Stimulated activated CD8-positive, alpha-beta memory T cell treated with anti-CD3 and anti-CD28 coated beads, Interleukin-2, amount 100 ng/mL, for 1 hour (primary cell): Measurements from ENCODE around the gene FAM20C.
"Not testable (repeated sequence)": the region's sequence is repeated elsewhere in the genome, so short reads cannot be mapped to it uniquely, and the experiment has no call there.

Experiments used
- DNase-seq, 2 donors: peaks; one replicate each; pipeline ENCODE4 v3.0.0-alpha.2; 2020; ENCODE audit warnings: low read depth in 2 of 2

The FAM20C gene

DNA sequence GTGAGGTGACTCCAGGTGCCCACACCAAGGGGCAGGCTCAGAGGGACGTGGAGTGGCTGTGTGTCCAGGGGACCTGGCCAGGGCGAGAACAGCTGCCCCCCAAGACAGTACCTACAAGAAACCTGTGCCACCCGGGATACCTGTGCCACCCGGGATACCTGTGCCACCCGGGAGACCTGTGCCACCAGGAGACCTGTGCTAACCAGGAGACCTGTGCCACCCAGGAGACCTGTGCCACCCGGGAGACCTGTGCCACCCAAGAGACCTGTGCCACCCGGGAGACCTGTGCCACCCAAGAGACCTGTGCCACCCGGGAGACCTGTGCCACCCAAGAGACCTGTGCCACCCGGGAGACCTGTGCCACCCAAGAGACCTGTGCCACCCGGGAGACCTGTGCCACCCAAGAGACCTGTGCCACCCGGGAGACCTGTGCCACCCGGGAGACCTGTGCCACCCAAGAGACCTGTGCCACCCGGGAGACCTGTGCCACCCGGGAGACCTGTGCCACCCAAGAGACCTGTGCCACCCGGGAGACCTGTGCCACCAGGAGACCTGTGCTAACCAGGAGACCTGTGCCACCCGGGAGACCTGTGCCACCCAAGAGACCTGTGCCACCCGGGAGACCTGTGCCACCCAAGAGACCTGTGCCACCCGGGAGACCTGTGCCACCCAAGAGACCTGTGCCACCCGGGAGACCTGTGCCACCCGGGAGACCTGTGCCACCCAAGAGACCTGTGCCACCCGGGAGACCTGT, 50.6 kb downstream of the FAM20C start:
- DNase-seq: not testable (repeated sequence)

DNA sequence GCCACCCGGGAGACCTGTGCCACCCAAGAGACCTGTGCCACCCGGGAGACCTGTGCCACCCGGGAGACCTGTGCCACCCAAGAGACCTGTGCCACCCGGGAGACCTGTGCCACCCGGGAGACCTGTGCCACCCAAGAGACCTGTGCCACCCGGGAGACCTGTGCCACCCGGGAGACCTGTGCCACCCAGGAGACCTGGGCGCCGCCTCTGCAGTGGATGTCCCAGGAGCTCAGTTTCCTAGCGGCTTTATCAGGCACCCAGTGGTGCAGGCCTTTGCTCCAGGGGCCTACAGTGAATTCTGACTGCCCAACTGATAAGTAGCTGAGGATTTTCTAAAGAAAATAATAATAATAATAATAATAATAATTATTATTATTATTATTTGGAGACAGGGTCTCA, 51.2 kb downstream of the FAM20C start:
- DNase-seq: not testable (repeated sequence)

DNA sequence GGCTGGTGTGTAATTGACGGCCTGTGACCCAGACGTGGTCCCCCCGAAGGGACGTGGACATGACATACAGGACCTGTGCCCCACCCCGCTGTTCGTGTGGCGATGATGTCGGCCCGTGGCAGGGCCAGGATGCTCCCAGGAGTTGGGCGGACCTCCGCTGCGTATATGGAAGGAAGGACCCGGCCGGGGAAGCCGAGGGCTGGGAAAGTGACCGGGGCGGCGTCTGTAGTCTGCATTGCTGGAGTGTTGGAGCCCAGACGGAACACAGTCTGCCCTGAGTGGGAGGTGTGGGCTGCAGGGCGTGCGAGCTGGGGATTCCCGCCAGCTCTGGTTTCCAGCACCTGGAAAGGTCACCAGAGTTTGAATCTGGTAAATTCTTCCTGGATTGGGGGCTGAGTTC, 52.6 kb downstream of the FAM20C start:
- no peak for DNase-seq

DNA sequence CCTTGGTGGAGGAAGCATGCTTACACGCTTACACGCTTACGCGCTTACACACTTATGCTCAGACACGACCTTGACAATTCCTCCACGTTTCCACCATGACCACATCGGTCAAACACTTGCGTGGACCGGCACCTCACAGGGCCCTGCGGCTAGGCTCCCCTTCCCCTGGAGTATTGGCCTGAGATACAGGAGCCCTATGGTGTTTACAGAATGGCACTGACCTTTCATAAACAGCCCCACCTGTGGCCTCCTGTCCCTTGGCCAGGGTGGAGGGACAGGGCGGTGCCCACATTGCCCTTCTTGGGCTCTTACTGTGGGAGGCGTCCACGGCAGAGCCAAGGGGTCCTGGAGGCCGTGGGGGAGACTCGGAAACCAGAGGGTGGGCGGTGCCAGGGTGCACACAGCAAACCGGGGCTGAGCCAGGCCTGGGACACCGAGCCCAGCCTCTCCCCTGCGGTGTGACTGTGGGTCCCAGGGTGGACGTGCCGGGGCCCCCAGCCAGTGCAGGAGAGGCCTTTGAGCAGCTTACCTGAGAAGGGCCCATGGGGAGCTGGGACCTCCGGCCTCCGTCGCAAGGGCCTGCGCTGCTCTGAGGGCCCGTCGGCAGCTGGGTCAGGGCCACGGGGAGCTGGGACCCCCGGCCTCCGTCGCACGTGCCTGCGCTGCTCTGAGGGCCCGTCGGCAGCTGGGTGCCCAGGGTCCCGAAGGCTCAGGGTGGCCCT, 53.4 kb downstream of the FAM20C start:
- DNase-seq: no peak

DNA sequence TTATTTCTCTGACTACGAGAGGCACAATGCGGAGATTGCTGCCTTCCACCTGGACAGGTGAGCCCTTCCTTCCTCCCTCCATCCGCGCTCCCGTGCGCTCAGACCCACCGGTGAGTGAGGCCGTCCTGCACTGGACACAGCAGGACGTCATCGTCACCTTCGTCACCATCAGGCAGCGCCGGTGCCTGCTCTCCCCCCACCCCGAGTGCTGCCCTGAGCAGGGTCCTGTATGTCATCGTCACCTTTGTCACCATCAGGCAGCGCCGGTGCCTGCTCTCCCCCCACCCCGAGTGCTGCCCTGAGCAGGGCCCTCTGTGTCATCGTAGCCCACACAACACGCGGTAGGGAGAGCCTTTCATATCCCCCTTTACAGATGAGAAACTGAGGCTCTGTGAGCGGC, 54.1 kb downstream of the FAM20C start:
- DNase-seq: no peak

DNA sequence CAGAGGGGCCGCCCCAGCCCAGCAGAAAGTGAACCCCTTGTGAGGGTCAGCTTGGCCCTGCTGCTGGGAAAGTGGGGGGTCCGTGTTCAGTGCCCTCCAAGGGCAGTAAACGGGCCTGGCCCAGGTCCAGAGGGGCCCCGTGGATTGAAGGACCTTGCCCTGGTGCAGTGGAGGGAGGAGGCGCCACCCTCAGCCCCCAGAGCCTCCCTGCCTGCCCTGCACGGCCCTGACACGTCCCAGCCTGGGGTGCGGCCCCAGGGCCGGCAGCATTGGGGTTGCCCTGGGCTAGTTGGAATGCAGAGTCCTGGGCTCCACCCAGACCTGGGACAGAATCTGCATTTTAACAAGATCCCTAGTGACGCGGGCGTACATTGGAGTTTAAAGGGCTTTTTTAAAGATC, 54.8 kb downstream of the FAM20C start:
- no peak for DNase-seq

DNA sequence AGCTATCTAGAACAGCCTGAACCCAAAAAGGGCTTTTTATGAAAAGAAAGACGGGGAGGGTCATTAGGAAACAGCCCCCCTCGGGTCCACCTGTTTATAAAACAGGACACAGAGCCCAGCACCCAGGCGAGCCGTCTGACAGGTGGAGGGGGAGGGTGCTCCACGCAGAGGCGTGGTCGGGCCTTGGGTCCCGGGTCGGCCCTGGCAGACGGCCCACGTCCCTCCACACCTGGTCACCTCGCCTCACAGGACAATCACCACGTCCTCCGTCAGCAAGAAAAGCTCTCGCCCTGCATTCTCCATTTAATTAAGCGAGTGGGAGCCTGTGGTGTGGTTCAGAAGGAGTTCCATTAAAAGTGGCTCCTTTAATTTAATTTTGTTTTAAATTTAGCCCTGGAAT, 55.3 kb downstream of the FAM20C start:
- no peak for DNase-seq

DNA sequence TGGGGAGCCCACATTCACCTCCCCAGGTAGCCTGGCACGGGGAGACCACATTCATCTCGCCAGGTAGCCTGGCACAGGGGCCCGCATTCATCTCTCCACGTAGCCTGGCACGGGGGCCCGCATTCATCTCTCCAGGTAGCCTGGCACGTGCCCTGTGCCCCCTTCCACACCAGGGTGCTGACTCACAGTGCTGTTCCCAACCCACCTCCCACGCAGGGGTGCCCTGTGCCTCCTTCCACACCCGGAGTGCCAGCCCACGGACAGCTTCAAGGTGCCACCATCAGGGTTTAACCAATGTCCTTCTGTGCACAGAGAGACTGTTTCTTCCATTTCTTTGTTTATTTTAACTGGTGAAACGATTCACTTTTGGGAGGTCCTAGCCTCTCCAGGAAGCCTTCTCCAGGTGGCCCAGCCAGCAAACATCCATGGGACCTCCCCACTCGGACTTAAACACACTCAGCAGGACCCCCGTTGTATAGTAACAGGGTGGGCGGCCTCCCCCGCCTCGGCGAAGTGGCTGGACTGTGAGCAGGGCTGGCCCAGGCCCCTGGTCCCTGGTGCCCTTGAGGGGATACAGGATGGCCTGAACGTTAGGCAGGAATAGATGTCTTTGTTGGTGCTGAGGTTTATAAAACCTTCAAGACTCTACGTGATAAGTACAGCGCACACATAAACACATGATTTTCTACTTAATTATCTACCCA, 56.5 kb downstream of the FAM20C start:
- DNase-seq: no peak

DNA sequence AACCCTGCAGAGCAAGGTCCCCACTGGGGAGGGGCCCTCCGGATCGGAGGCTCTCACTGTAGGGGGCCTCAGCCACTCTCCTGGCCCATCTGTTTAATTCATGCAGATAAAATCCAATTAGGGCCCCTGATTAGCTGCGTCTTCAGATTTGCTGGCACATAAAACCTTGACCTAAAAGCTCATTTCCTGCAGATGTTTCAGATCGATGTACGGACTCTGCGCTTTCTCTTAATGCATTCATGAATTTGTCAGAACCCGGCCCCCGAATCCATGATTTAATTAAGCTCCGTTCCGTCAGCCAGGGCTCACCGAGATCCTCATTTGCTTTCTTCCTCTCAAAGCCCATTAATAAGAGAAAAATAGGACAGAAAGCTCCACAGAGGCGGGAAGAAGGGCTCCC, 57.6 kb downstream of the FAM20C start:
- no peak for DNase-seq

DNA sequence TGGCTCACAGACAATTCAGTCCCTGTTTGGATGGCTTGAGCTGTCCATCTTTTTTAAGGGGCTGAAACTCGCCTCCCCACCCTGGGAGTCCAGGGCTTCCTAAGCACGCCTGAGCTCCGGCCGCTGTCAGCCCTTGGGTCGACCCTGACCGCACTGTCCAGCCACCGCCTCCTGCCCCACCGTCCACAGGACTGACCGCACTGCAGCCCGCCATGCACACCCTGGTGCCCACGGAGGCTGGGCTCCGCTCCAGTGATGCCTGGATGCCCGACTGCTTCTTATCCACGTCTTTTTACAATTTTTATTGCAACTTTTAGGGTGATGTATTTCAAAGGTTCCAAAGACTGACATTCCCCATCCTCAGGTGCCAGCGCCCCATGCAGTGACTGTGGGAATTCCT, 58.2 kb downstream of the FAM20C start:
- DNase-seq: no peak

DNA sequence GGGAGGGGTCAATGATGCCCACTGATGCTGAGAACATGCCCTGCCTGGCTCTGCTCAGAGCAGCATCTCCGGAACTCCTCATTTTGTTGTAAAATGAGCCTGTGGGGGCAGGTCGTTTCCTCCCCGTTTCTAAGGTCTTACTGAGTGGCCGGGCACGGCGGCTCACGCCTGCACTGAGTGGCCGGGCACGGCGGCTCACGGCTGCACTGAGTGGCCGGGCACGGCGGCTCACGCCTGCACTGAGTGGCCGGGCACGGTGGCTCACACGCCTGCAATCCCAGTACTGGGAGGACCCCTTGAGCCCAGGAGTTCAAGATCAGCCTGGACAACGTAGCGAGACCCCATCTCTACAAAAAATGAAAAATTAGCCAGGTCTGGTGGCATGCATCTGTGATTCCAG, 58.6 kb downstream of the FAM20C start:
- no peak for DNase-seq

DNA sequence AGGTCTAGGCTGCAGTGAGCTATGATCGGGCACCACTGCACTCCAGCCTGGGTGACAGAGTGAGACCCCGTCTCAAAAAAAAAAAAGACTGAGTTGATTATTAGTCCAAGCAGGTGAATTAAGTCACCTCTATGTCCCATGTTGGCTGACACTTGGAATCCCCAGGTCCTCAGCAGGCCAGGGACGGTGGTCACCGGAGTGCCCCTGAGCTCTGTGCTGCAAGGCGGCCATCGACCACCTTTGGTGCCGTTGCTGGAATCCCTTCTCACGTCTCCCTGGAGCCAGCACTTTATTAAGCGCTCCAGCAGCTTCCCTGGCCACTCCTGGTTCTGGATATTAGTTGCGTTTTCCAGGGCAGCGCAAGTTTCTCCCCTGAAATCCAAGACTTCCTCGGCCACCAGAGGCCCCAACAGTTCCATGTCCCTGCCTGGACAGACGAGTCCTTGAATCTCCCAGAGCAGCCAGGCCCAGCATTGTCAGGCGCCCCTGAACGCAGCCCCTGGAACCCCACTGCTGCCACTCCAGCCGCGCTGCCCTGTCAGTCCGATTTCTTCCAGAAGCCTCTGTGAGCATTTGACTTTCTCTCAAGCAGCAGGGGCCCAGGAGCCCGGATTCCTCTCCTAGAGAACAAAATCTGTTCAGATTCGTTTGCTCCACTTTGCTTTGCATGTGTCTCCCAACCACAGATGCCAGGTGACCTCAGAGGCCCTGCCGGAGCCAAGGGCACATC, 59.2 kb downstream of the FAM20C start:
- DNase-seq: no peak

DNA sequence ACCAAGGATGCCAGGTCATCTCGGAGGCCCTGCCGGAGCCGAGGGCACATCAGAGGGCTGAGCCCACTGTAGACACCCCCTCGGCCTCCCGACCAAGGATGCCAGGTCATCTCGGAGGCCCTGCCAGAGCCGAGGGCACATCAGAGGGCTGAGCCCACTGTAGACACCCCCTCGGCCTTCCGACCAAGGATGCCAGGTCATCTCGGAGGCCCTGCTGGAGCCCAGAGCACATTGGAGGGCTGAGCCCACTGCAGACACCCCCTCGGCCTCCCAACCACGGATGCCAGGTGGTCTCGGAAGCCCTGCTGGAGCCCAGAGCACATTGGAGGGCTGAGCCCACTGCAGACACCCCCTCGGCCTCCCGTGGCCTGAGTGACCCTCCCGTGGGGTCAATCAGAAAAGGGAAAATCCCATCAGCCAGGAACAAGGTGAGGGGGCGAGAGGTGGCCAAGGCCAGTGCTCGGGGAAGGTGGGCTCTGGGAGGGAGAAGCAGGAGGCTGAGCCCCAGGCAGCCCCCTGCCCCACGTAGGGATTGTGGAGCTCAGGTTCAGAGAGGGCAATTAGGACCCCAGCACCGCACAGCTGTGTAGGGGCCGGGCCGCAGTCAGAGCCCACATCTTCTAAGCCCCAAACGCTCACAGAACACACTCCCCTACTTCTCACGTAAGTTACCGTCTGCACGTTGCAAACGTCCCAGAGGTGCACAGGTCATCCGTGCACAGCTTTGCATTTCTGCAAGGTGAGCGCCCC, 60.0 kb downstream of the FAM20C start:
- DNase-seq: no peak

DNA sequence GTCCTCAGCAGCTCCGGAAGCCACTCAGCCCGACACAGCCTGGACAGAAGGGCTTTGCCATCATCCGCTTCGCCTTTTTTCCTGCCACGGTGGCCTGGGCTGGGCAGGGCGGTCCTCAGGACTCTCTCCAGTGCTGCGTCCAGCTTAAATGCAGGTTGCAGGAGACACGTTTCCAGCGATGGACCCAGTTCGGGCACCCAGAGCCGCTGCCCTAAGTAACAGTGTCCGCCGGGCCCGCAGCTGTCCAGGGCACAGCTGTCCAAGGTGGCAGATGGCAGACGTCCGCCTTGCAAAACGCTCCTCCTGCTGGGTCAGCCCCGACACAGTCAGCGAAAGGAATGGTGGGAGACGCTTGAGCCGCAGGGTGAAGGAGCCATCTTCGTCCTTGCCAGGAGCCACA, 60.6 kb downstream of the FAM20C start:
- no peak for DNase-seq

DNA sequence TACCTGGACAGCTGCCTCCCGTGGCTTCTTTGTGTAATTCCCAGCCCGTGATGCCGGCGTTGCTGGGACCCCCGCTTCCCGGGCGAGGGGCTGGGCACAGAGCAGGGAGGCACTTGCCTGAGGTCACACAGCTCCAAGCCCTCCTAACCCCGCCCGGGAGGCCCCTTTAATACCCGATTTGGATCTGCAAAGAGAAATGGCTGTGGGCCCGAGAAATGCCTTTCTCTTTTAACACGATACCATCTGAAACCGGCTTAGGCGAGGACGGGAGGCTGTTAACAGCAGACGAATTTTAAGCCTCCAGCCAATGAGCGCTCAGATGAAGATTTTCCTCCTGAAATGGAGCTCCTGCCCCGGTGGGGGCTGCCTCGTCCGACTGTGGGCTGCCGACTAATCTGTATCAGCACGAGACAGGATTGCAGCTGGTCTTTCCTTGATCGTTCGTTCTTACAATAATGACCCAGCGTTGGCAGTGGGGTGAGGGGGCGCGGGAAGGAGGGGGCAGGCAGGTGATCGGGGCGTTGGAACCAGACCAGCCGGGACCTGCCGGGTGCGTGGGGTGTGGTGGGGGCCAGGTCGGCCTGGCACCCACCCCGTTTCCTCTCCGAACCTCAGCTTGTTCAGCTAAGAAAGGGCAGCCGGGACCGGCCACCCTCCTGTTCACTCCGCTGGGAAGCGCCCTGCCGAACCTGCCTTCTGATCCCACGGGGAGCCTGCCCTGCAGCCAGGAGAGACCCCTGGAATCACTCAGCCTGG, 61.4 kb downstream of the FAM20C start:
- DNase-seq: no peak

DNA sequence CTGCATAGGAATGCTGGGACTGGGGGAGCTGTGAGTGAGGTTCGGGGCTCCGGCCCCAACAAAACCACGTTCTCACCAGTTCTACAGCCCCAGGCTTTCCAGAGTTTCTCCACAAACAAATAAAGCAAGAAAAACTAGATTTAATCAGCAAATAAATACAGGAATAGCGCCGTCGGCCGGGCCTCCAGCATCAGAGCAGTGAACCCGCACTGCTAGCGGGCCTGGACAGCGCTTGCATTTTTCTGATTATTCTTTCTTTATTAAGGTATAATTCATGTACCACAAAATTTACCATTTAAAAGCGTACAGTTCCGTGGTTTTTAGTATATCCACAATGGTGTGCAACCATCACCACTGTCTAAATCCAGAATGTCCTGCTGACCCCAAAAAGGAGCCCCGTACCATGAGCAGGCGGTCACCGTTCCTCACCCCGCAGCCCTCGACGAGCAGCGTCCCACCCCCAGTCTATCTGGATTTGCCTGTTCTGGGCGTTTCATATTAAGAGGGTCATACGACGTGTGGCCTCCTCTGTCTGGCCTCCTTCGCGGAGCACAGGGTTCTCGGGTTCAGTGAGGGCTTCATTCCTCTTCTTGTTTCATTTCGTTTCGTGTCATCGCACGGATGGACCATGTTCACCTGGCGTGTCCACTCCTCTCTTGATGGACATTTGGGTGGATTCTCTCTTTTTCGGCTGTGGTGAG, 62.1 kb downstream of the FAM20C start:
- DNase-seq: no peak

DNA sequence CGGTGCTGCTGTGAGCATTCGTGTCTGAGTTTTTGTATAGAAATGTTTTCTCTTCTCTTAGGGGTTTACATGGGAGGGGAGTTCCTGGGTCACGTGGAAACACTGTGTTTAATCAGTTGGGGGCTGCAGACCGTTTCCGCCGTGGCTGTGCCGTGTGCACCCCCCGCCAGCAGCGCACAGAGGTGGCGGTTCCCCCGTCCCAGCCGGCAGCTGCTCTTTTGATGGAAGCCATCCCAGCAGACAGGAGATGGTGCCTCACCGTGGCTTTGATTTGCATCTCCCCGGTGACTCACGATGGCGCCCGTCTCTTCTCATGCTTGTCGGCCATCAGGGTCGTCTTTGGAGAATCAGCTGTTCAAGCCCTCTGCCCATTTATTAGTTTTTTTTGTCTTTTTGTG, 62.7 kb downstream of the FAM20C start:
- no peak for DNase-seq

DNA sequence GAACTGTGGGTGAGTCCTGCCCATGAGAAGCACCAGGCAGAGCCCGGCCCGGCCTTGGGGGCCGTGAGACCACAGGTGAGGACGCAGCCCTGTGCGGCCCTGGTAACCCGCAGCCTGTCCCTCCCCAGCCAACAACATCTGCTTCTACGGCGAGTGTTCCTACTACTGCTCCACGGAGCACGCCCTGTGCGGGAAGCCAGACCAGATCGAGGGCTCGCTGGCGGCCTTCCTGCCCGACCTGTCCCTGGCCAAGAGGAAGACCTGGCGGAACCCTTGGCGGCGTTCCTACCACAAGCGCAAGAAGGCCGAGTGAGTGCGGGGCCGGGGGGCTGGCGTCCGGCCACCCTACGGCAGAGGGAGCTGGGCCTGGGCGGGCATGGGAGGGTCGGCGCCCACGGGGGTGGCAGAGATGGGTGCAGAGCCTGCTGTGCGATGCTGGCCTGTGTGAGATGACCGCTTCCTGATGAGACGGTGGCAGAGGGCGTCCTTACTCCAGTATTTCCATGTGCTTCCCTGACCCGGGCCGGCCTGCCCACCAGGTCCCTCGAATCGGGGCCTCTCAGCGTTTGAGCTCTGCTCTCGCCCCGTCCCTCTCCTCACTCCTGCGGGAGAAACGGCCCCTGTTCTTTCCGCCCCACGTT, 63.5 kb downstream of the FAM20C start:
- DNase-seq: no peak

DNA sequence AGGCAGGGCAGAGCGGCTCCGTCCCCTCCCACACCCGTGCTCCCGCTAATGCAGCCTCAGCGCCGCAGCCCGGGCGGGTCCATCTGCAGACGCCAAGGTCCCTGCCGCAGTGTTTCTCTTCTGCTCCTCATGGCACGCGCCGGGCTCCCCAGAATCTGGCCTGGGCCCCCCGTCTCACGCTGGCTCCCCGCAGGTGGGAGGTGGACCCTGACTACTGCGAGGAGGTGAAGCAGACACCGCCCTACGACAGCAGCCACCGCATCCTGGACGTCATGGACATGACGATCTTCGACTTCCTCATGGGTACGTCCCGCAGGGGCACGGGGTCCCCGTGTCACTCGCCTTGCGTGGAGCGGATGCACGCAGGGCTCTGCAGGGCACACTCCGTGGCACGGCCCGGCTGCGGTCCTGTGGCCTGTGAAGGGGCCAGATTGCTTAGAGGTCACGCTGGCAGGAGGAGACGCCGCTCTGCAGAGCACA, 64.1 kb downstream of the FAM20C start:
- no peak for DNase-seq
